ENCODE results near the gene ABCB8.

The ABCB8 gene

GRCh38 chr7:151057989-151058780 lies 29.9 kb downstream of the ABCB8 start:
- TF ChIP-seq CTCF (IDR thresholded peaks at IDR 0.05; ENCODE audit: control insufficient read depth, extremely low read depth, insufficient read depth) = no peak
- peak; percentile 100 for DNase-seq (ENCODE audit: low read depth)
- peak overlapping the region; percentile 90 for H3K4me3 ChIP-seq (ENCODE audit: low read depth, low read length)

GRCh38 chr7:151058781-151059366 lies 30.6 kb downstream of the ABCB8 start:
- no peak for TF ChIP-seq CTCF (IDR thresholded peaks at IDR 0.05; ENCODE audit: control insufficient read depth, extremely low read depth, insufficient read depth)
- H3K4me3 ChIP-seq (ENCODE audit: low read depth, low read length) = peak overlapping the region; percentile 90
- DNase-seq (ENCODE audit: low read depth) = no peak

GRCh38 chr7:151059367-151060112 lies 31.3 kb downstream of the ABCB8 start, which contains the start of gene SLC4A2:
Gene SLC4A2, plus strand, starts transcription at chr7:151059589. Its CDS starts 2,399 bp downstream, at chr7:151061988.
- H3K4me3 ChIP-seq (ENCODE audit: low read depth, low read length) = peak within 1 kb of the TSS; percentile 90
- no peak for DNase-seq (ENCODE audit: low read depth)
- TF ChIP-seq CTCF (IDR thresholded peaks at IDR 0.05; ENCODE audit: control insufficient read depth, extremely low read depth, insufficient read depth) = peak; percentile 29; the same call in 1 of the 2 replicates

- DNase-seq (ENCODE audit: low read depth) = no peak
- no peak for TF ChIP-seq CTCF (IDR thresholded peaks at IDR 0.05; ENCODE audit: control insufficient read depth, extremely low read depth, insufficient read depth)
- H3K4me3 ChIP-seq (ENCODE audit: low read depth, low read length) = peak overlapping the region; percentile 90
Measured at GRCh38 chr7:151060113-151060415, 31.8 kb downstream of the ABCB8 start.

- H3K4me3 ChIP-seq (ENCODE audit: low read depth, low read length) = peak overlapping the region; percentile 90
- TF ChIP-seq CTCF (IDR thresholded peaks at IDR 0.05; ENCODE audit: control insufficient read depth, extremely low read depth, insufficient read depth) = no peak
- no peak for DNase-seq (ENCODE audit: low read depth)
Measured at GRCh38 chr7:151060416-151061212, 32.4 kb downstream of the ABCB8 start.
